HepG2 (cell line): ENCODE data around the gene PUM1.

ENCODE experiments used
- MTA3 ChIP-seq: sonication (generic); formaldehyde crosslinking; IDR thresholded peaks from 2 replicates; pipeline ENCODE4 v1.4.0; 2020; ENCODE audit warnings: missing genetic modification reagents
- TAF1 ChIP-seq: sonication (generic); formaldehyde crosslinking; IDR thresholded peaks from 2 replicates; pipeline ENCODE4 v1.4.0; 2020; ENCODE audit warnings: missing genetic modification reagents

- TF ChIP-seq TAF1 (CRISPR knock-in tag), result no peak
- TF ChIP-seq MTA3, result no peak
Measured at GRCh38 chr1:30912224-30912623, 153.3 kb downstream of the PUM1 start.
